Measurements from ENCODE around the gene PPHLN1. TPM values are rescaled to one million over a fixed set of nuclear protein-coding genes. Genes with fewer than 3 reads are reported as not detected.

Gene PPHLN1
- total and polyA plus RNA-seq, 12 donors: 15.4 to 41.8 (median 32.1) TPM

DNA sequence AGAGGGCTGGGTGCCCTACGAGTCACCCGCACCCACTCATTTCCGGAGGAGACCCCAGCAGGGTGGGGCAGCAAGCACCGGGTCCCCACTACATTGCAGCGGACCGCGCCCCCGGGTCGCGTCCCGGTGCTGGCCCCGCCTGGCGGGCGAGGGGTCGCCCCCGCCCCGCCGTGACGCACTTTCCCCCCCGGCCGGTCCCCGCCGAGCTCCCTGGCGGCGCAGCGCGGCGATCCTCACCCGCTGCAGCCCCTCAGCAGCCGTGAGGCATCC is 157.5 kb downstream of the PPHLN1 start:
- Histone ChIP-seq H3K4me1 (peaks cover 0 to 70% (median 44%) of the 10 kb centered on the region in 9 donors), H3K9me3 (no peaks in the 10 kb centered on the region), H3K27me3 (peaks cover 0 to 44% (median 0%) of the 10 kb centered on the region in 7 donors), H3K36me3 (no peaks in the 10 kb centered on the region), H3K27ac (peak overlapping the region; percentile 86 to 97 (median 93)), H3K4me3 (peak overlapping the region; percentile 77 to 95 (median 84))
- WGBS, 2 donors: 0% methylated on average over 30 of the region's 30 CpGs
- intact Hi-C loops (cut with DNase I): loop anchor here (1.0 to 10.0 kb wide), 11 partner anchors 78 to 855 kb away; no protein-coding TSS in a partner anchor
- DNase-seq: peak; percentile 34 to 46
- ATAC-seq: peak; percentile 58 to 73 (median 63)
- TF ChIP-seq, protein P1, sequence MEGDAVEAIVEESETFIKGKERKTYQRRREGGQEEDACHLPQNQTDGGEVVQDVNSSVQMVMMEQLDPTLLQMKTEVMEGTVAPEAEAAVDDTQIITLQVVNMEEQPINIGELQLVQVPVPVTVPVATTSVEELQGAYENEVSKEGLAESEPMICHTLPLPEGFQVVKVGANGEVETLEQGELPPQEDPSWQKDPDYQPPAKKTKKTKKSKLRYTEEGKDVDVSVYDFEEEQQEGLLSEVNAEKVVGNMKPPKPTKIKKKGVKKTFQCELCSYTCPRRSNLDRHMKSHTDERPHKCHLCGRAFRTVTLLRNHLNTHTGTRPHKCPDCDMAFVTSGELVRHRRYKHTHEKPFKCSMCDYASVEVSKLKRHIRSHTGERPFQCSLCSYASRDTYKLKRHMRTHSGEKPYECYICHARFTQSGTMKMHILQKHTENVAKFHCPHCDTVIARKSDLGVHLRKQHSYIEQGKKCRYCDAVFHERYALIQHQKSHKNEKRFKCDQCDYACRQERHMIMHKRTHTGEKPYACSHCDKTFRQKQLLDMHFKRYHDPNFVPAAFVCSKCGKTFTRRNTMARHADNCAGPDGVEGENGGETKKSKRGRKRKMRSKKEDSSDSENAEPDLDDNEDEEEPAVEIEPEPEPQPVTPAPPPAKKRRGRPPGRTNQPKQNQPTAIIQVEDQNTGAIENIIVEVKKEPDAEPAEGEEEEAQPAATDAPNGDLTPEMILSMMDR (IDR thresholded peaks at IDR 0.05): no peak

DNA sequence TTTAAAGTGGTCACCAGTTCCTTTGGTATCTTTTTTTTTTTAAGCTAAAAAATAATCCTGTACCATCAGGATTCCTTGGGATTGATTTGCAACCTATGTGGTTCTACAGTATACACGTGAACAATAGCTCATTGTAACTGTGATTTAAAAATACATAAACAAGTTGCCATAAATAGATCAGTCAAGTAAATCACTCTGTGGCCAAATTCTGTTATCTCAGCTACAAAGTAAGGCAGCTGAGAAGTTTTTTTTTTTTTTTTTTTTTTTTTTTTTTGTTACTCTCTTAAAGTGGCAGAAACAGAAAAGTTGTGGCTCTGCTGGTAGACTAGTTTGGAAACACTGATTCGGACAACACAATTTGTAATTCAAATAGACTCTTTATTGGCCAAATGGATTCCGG is 159.0 kb downstream of the PPHLN1 start:
- H3K27ac ChIP-seq: peak overlapping the region in 7 of 10 donors; percentile 88 to 97 (median 93)
- H3K4me1 ChIP-seq: peaks cover 0 to 56% (median 44%) of the 10 kb centered on the region in 9 donors
- DNase-seq (no peak), ATAC-seq (peak in 3 of 8 donors; percentile 23 to 29 (median 27))
- TF ChIP-seq, protein P1 (IDR thresholded peaks at IDR 0.05): no peak
- H3K4me3 ChIP-seq: peak overlapping the region in 6 of 10 donors; percentile 81 to 95 (median 84)
- H3K36me3 ChIP-seq: no peaks in the 10 kb centered on the region
- H3K27me3 ChIP-seq: peaks cover 0 to 44% (median 0%) of the 10 kb centered on the region in 7 donors
- intact Hi-C loops (cut with DNase I): loop anchor here in 9 of 10 donors (2.0 to 10.0 kb wide), 8 partner anchors 72 to 854 kb away; no protein-coding TSS in a partner anchor
- no peaks in the 10 kb centered on the region for H3K9me3 ChIP-seq
- WGBS, 2 donors: 23 to 31% methylated on average over 3 of the region's 3 CpGs

GRCh38 chr12:42485823-42486222 is 159.9 kb downstream of the PPHLN1 start:
- Histone ChIP-seq H3K27me3 (peaks cover 0 to 44% (median 0%) of the 10 kb centered on the region in 7 donors), H3K36me3 (no peaks in the 10 kb centered on the region), H3K27ac (peak overlapping the region in 2 of 10 donors; percentile 45 to 97), H3K4me3 (no peak overlapping the region), H3K4me1 (peaks cover 0 to 48% (median 37%) of the 10 kb centered on the region in 9 donors), H3K9me3 (no peaks in the 10 kb centered on the region)
- ATAC-seq: no peak
- DNase-seq: no peak
- TF ChIP-seq, protein P1 (IDR thresholded peaks at IDR 0.05): no peak
- intact Hi-C loops (cut with DNase I): loop anchor here in 4 of 10 donors (2.0 to 10.0 kb wide), 4 partner anchors 71 to 853 kb away; no protein-coding TSS in a partner anchor
- 77 to 93% methylated on average over 3 of the region's 3 CpGs for WGBS, 2 donors

DNA sequence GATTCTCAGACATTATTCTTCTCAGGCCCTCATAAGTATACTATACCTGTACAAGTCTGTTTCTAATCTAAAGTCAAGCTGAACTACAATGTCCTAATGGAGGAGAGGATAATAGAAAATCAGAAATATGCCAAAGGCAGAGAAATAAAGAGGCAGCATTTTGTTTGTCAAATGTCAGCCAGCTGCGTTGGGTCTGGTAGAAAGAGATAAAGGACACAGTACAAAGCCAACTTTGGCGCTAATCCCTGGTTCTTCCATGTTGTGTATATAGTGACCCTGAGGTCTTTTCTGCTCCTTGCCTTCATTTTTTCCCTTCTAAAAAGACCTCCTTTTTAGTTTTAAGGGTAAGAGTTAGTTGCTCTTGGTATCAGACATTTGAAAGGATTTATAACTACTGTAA is 160.4 kb downstream of the PPHLN1 start:
- intact Hi-C loops (cut with DNase I): loop anchor here in 3 of 10 donors (5.0 to 10.0 kb wide), 2 partner anchors 71 to 848 kb away; no protein-coding TSS in a partner anchor

More for the DNA sequence above, 160.4 kb downstream of the PPHLN1 start:
- ATAC-seq: no peak
- 44 to 50% methylated on average over 2 of the region's 2 CpGs for WGBS, 2 donors
- Histone ChIP-seq H3K36me3 (no peaks in the 10 kb centered on the region), H3K9me3 (no peaks in the 10 kb centered on the region), H3K27me3 (peaks cover 0 to 43% (median 0%) of the 10 kb centered on the region in 7 donors), H3K4me1 (peaks cover 0 to 42% (median 31%) of the 10 kb centered on the region in 9 donors), H3K4me3 (no peak overlapping the region), H3K27ac (peak overlapping the region in 2 of 10 donors; percentile 34 to 45)
- DNase-seq: no peak
- TF ChIP-seq, protein P1 (IDR thresholded peaks at IDR 0.05): no peak

Measured in heart right ventricle (tissue), 16 donors.